Posterior cingulate gyrus (tissue), 11 donors: ENCODE measurements around the gene TMPRSS5.

Experiments used
- DNase-seq, 10 donors: peaks; one replicate each; pipeline versions ENCODE4 v3.0.0 to v3.0.0-alpha.2; 2020 to 2021; ENCODE audit warnings: mixed read lengths in 3 of 10
- intact Hi-C: fragments of 100-400 bp; cut with DNase I; formaldehyde crosslinking; loops from one replicate; pipeline ENCODE4 v1.15.1; 2023

Gene TMPRSS5

GRCh38 chr11:113698515-113698914, 7.6 kb downstream of the TMPRSS5 start:
- intact Hi-C loops = no loop called here
- DNase-seq = no peak

DNA sequence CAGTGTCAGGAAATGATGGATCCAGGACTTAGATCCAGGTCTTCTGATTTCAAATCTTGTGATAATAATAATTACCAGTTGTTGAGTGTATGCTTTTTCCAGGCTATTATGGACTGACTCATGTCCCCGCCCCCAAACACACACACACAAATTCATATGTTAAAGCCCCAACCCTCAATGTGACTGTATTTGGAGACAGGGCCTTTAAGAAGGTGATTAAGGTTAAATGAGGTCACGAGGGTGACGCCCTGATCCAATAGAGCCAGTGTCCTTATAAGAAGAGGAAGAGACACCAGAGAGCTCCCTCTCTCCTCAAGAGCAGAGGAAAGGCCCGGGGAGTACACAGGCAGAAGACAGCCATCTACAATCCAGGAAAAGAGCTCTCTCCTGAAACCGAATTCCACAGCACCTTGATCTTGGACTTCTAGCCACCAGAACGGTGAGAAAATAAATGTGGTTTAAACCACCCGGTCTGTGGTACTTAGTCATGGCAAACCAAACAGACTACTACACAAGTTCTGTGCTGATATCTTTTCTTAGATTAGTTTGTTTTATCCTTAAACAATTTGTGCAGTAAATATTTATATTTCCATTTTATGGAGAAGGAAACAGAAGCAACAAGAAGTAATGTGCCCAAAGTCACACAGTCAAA, 8.2 kb downstream of the TMPRSS5 start:
- intact Hi-C loops = no loop called here

GRCh38 chr11:113697111-113697510, 9.0 kb downstream of the TMPRSS5 start:
- DNase-seq = no peak
- intact Hi-C loops = no loop called here

More for the DNA sequence above, 8.2 kb downstream of the TMPRSS5 start:
- no peak for DNase-seq

- DNase-seq = no peak
- intact Hi-C loops = no loop called here
Observed at GRCh38 chr11:113695207-113695606, 10.9 kb downstream of the TMPRSS5 start.

GRCh38 chr11:113694390-113694789, 11.7 kb downstream of the TMPRSS5 start:
- intact Hi-C loops = no loop called here
- DNase-seq = no peak

DNA sequence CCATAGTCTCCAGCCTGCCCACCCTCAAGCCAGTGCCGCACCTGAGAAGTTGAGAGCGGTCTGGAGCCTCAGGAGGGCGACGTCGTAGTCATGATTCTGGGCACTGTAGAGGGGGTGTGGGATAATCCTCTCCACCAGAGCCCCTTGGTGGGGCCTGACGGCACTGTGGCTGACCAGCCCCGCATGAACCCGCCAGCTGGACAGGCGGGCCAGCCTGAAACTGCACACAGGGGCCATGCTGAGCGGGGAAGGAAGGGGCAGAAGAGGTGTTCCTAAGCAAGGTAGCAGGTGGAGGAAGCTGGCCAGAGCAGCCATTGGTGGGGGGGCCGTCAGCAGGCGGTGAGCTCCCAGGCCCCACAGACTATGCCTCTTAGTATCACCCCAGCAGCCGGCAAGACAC, 13.1 kb downstream of the TMPRSS5 start:
- intact Hi-C loops = no loop called here
- no peak for DNase-seq

GRCh38 chr11:113690619-113691569, 15.2 kb downstream of the TMPRSS5 start:
- intact Hi-C loops = no loop called here
- peak in 3 of 10 donors; percentile 23 to 84 (median 80) for DNase-seq

DNA sequence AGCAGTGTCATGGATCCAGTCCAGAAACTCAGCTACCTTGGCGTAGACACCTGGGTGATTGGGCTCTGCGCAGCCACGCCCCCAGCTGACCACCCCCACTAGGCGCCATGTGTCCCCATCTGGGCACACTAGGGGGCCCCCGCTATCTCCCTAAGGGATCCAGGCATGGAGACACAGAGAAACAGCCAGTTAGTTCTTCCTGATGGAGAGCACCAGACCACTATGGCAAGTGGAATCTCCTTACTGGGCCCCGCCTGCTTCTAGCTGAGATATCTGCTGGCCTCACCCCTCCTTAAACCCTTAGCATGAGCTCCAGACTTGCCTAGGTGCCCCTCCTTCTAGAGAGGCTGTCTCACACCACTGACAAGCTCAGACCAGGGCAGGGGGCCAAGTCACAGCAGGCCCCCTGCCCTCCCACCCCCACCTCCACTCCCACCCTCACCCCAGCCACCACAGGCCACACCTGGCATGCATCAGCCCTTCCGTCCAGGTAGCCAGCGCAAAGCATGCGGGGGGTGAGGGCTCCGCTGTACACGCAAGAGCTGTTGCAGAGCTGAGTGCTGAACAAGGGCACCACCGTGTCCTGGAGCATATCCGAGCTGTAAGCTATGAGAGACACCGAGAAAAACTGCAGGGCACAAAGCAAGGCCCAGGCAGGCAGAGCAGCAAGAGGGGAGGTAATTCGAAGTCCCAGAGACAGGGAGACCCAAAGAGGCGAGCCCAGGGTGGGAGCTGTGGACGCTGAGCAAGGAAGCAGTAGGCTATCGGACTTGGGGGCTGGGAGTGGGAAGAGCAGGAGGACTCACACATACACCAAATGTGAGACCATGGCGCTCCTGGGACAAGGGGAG, 16.1 kb downstream of the TMPRSS5 start:
- intact Hi-C loops = no loop called here
- DNase-seq = no peak

- DNase-seq = no peak
- intact Hi-C loops = no loop called here
Observed at GRCh38 chr11:113685654-113686359, 20.3 kb downstream of the TMPRSS5 start.

GRCh38 chr11:113684496-113684895, 21.6 kb downstream of the TMPRSS5 start:
- DNase-seq = peak in 1 of 10 donors; percentile 60
- intact Hi-C loops = no loop called here

DNA sequence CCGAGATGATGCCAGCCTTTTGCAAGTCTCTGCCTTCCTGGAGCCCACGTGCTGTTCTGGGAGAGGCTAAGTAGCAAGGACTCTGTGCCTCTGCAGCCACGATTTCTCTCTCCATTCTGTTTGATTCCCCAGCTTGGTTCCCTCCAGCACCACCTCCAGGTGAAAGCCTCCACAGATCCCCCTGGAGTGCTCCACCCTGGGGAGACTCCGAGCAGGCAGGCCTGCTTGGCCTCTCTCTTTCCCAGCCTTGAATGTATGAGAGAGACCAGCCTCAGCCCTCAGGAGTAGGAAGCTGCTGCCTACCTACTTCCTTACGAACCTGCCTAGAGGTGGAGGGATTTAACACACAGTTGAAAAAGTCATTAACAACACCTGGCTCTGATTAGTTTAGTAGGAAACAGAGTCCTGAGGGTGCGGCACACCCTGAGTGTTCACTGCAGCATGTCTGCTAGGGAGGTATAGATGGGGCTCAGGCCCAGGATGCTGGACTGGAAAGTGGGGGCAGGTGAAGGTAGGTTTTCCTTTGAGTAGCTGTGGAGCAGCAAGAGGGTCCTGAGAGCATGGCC, 22.5 kb downstream of the TMPRSS5 start:
- DNase-seq = no peak
- intact Hi-C loops = no loop called here

- DNase-seq = no peak
- intact Hi-C loops = no loop called here
Observed at GRCh38 chr11:113681711-113682413, 24.2 kb downstream of the TMPRSS5 start.

DNA sequence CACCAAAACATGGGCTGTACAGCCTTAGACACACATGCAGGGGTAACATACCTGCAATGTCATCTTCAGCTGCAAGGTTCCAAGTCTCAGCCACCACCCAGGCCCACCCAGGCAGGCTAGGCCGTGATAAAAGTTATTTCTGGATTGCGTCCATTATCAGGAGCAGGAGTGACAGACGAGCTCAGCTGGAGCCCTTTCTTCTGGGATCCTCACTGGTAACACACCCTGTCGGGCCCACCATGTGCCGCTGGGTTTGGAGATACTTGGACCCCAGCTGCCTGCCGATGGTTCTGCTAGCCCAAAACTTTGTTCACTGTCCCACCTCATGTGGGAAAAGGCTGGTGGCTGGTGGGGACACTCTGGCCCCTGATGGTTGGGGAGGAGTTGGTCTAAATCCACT, 24.8 kb downstream of the TMPRSS5 start:
- DNase-seq = no peak
- intact Hi-C loops = no loop called here

DNA sequence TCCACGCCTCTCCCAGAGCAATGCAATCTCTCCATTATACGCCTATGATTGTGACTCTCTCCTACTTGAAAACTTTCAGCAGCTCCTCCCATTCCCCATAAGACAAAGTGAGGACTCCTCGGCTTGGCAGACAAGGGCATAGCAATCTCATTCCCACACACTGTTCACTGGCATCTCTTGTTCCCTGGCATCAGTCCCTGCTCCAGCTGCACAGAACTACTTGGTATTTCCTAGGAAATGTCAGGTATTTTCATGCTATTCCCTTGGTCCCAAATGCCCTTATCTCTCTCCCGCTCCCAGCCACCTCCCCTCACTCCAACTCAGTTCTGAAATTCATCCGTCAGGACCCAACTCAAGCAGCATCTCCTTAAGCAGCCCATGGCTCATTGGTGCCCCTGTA, 28.4 kb downstream of the TMPRSS5 start:
- intact Hi-C loops = no loop called here

GRCh38 chr11:113675565-113675964, 30.5 kb downstream of the TMPRSS5 start:
- intact Hi-C loops = no loop called here
- DNase-seq = no peak

More for the DNA sequence above, 28.4 kb downstream of the TMPRSS5 start:
- DNase-seq = peak in 2 of 10 donors; percentile 21 to 22

DNA sequence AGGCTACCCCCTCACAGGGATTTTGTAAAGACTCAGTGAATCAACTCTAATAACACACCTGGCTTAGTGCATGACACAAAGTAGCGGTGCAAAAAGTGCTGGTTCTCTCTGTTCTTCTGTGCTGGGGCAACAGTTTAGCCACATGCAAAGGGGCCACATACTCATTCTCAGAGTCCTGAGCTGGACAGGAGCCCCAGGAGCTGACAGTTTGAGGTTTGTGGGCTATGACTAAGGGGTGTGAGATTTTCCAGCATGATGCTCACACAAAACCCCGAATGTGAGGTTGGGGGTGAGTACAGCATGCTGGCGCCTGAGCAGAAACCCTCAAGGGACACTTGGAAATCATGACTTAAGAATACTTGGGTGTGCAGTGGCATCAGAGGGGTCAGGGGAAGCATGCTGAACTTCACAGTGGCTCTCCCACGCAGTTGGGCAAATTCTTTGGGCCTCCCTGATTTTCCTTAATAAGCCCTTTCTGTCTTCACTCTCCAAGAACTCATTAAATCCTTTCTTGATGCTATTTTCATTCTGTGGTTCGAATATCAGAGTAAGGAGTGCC, 31.0 kb downstream of the TMPRSS5 start:
- no peak for DNase-seq
- intact Hi-C loops = no loop called here

- intact Hi-C loops = no loop called here
- no peak for DNase-seq
Observed at GRCh38 chr11:113674397-113674685, 31.8 kb downstream of the TMPRSS5 start.

DNA sequence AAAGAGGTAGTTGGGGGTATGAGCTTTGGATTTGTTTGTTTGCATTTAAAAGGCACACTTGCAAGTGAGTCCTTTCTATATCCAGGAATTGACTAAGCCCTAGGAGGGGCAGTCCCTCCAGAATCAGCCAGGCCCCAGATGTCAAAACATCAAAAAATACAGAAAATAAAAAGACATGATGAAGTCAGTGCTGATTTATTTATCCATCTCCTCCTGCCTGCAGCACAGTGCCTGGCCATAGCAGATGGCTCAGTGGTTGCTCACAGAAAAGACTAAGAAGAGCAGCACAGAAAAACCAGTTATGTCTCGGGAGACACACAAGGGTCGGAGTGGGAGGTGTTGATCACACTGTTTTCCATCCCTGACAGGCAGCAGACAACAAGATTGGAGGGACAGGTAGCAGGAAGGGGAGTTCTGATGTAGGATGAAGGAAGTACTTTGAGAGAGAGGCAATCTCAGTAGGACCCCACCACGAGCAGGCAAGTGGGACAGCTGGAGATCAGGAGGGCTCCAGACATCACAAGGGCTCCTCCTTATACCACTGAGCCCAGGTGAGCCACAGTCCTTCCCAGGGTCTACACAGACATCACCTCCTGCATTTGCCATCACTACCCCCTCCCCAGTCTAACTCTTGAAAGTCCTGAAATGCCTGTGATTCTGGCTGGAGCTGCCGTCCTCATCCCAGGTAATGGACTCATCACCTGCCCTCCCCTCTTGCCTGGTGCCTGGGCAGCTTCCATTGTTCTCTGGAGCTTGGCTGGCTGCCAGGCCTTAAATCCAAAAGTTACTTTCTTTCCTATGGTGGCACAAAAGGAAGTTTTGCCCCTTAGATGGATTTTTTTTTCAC, 32.3 kb downstream of the TMPRSS5 start:
- DNase-seq = no peak
- intact Hi-C loops = no loop called here
